Thyroid gland (tissue), 4 donors: ENCODE results near the gene RHBDL1. TPM values are rescaled to one million over a fixed set of nuclear protein-coding genes. Genes with fewer than 3 reads are reported as not detected.

Source experiments
- DNase-seq, 2 donors: peaks; one replicate each; pipeline ENCODE4 v3.0.0-alpha.2; 2019
- H3K27ac ChIP-seq, 3 donors: fragments of 200-600 bp; sonication (generic); 1 replicate in 2 of 3; 2 replicates in 1 of 3; pipeline ENCODE4 v1.5.1; 2016 to 2019; ENCODE audit warnings: mild to moderate bottlenecking in 1 of 3, moderate library complexity in 1 of 3
- H3K27me3 ChIP-seq: fragments of 200-600 bp; sonication (generic); one replicate; pipeline ENCODE4 v1.5.1; 2019
- H3K36me3 ChIP-seq, 2 donors: fragments of 200-600 bp; sonication (generic); one replicate each; pipeline ENCODE4 v1.5.1; 2016 to 2019
- H3K4me1 ChIP-seq, 2 donors: fragments of 200-600 bp; sonication (generic); one replicate each; pipeline ENCODE4 v1.5.1; 2017 to 2019
- H3K4me3 ChIP-seq, 3 donors: fragments of 200-600 bp; sonication (generic); replicated peaks in 1 of 3; 1 replicate in 2 of 3; 2 replicates in 1 of 3; pipeline ENCODE4 v1.5.1; 2016; ENCODE audit warnings: mild to moderate bottlenecking in 1 of 3
- H3K9me3 ChIP-seq: fragments of 200-600 bp; sonication (generic); one replicate; pipeline ENCODE4 v1.5.1; 2017
- POLR2A ChIP-seq, 2 donors: fragments of 450-650 bp; IDR thresholded peaks; one replicate each; pipeline ENCODE4 v1.6.1; 2017; ENCODE audit warnings: antibody characterized with exemption in 2 of 2, mild to moderate bottlenecking in 2 of 2, moderate library complexity in 1 of 2
- WGBS, 2 donors: methylation state at CpG; one replicate each; pipeline ENCODE4 v1.1.5; 2017; 5-methylcytosine and 5-hydroxymethylcytosine counted together
- intact Hi-C: fragments of 100-400 bp; cut with DNase I; formaldehyde crosslinking; loops from one replicate; pipeline ENCODE4 v1.15.1; 2023
- total RNA-seq, 4 donors: library from RNA; depleted of rRNA; stranded (reverse); fragments of >200 nt; gene quantifications; one replicate each; pipeline ENCODE4 v1.2.3, GENCODE V29; 2016
- TF ChIP-seq, protein P1 (sequence below), 6 experiments: fragments of 200-600 bp in 3 of 6; fragments of 450-650 bp in 3 of 6; sonication (generic) in 3 of 6; IDR thresholded peaks; one replicate each; pipeline ENCODE4 v1.5.1; 2016 to 2019; ENCODE audit warnings: antibody characterized with exemption in 6 of 6, mild to moderate bottlenecking in 2 of 6, inconsistent platforms in 1 of 6, moderate library complexity in 1 of 6

RHBDL1 gene
- total RNA-seq, 4 donors from 2014 or later = 0.27 to 0.63 (median 0.56) TPM; not detected in 1

DNA sequence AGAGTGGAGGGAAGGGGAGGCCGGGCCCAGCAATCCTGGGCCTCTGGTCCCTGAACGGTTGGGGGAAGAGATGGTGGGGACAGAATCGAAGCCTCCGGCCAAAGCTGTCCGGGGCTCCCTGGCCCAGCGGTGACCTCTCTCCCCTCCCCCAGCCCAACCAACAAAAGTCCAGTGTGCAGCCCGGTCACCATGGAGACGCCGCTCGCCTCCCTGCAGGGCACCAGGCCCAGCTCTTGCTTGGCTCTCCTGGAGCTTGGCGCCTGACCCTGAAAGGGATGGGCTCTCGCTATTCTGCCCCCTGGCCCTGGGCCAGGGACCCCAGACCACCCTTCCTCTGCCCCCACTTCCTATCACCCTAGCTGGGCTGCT is 40.7 kb downstream of the RHBDL1 start:
- TF ChIP-seq POLR2A (IDR thresholded peaks at IDR 0.05) = no peak
- TF ChIP-seq, protein P1, sequence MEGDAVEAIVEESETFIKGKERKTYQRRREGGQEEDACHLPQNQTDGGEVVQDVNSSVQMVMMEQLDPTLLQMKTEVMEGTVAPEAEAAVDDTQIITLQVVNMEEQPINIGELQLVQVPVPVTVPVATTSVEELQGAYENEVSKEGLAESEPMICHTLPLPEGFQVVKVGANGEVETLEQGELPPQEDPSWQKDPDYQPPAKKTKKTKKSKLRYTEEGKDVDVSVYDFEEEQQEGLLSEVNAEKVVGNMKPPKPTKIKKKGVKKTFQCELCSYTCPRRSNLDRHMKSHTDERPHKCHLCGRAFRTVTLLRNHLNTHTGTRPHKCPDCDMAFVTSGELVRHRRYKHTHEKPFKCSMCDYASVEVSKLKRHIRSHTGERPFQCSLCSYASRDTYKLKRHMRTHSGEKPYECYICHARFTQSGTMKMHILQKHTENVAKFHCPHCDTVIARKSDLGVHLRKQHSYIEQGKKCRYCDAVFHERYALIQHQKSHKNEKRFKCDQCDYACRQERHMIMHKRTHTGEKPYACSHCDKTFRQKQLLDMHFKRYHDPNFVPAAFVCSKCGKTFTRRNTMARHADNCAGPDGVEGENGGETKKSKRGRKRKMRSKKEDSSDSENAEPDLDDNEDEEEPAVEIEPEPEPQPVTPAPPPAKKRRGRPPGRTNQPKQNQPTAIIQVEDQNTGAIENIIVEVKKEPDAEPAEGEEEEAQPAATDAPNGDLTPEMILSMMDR (IDR thresholded peaks at IDR 0.05) = no peak
- H3K36me3 ChIP-seq = no peaks in the 10 kb centered on the region
- H3K9me3 ChIP-seq = no peaks in the 10 kb centered on the region
- no peaks in the 10 kb centered on the region for H3K27me3 ChIP-seq
- peak; percentile 71 to 81 for DNase-seq
- H3K4me1 ChIP-seq = peaks cover 23 to 46% of the 10 kb centered on the region in 2 donors
- H3K27ac ChIP-seq = no peak overlapping the region
- peak overlapping the region in 1 of 3 donors; percentile 57 for H3K4me3 ChIP-seq
- intact Hi-C loops = loop anchor here (10.0 kb wide), 1 partner anchor 339 kb away; no protein-coding TSS in a partner anchor
- 13% methylated on average over 11 of the region's 12 CpGs; no CpG with 5 or more reads in 1 of the 2 donors for WGBS, 2 donors

DNA sequence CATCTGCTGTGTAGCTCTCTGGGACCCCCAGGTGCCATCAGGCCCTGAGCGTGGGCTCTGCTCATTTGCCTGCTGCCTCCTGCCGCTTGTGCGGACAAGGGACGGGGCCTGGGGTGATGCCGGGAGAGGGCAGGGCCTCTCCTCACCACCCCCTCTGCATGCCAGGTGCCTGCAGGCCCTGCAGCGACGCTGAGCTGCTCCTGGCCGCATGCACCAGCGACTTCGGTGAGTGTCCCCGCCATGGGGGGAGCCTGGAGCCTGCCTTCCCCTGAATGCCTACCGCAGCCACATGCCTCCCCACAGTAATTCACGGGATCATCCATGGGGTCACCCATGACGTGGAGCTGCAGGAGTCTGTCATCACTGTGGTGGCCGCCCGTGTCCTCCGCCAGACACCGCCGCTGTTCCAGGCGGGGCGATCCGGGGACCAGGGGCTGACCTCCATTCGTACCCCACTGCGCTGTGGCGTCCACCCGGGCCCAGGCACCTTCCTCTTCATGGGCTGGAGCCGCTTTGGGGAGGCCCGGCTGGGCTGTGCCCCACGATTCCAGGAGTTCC is 41.4 kb downstream of the RHBDL1 start:
- TF ChIP-seq, protein P1 (IDR thresholded peaks at IDR 0.05) = no peak
- TF ChIP-seq POLR2A (IDR thresholded peaks at IDR 0.05) = no peak
- peaks cover 28 to 51% of the 10 kb centered on the region in 2 donors for H3K4me1 ChIP-seq
- H3K36me3 ChIP-seq = no peaks in the 10 kb centered on the region
- 89 to 93% methylated on average over 17 to 22 of the region's 29 CpGs for WGBS, 2 donors
- no peaks in the 10 kb centered on the region for H3K27me3 ChIP-seq
- no peaks in the 10 kb centered on the region for H3K9me3 ChIP-seq
- intact Hi-C loops = loop anchor here (10.0 kb wide), 1 partner anchor 338 kb away; no protein-coding TSS in a partner anchor
- no peak overlapping the region for H3K4me3 ChIP-seq
- H3K27ac ChIP-seq = no peak overlapping the region
- DNase-seq = no peak

DNA sequence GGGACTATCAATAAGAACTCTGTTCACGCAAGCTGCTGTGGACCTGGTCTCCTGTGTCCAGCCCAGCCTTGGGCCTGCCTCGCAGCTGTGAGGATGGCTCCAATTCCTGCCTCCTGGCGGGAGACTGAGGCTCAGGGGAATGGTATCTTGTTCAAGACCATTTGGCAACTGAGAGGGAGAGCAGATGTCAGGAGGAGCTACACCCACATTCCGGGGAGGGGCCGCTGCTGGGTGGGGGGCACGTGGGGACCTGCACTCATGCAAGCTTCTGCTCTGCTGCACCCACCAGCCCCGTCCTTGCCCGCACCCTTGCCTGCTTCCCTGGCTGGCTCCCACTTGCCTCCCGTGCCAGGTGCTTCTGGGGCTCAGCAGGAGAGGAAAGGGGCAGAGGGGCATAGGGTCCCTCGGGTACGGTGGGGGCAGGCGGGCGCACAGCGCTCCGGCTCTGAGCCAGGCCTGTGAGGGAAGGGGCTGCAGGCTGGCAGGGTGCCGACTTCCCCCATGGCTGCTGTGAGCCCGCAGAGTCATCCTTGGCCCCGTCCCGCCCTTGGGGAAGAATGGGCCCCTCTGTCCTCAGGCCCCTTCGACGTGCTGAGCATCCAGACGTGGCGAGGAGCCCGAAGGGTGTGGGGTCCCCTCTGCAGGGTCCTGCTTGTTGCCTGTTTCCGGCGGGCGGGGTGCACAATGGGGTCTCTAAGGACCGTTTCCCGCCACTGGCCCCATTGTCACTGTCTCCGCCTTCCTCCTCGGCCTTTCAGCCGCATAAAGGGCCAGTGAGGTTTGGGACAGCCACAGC is 42.2 kb downstream of the RHBDL1 start:
- Histone ChIP-seq H3K27me3 (no peaks in the 10 kb centered on the region), H3K27ac (no peak overlapping the region), H3K4me3 (no peak overlapping the region), H3K4me1 (peaks cover 29 to 54% of the 10 kb centered on the region in 2 donors), H3K9me3 (no peaks in the 10 kb centered on the region), H3K36me3 (no peaks in the 10 kb centered on the region)
- intact Hi-C loops = loop anchor here (10.0 kb wide), 1 partner anchor 337 kb away; no protein-coding TSS in a partner anchor
- TF ChIP-seq, protein P1 (IDR thresholded peaks at IDR 0.05) = no peak
- no peak for TF ChIP-seq POLR2A (IDR thresholded peaks at IDR 0.05)
- 77% methylated on average over 27 to 28 of the region's 32 CpGs for WGBS, 2 donors
- DNase-seq = no peak

DNA sequence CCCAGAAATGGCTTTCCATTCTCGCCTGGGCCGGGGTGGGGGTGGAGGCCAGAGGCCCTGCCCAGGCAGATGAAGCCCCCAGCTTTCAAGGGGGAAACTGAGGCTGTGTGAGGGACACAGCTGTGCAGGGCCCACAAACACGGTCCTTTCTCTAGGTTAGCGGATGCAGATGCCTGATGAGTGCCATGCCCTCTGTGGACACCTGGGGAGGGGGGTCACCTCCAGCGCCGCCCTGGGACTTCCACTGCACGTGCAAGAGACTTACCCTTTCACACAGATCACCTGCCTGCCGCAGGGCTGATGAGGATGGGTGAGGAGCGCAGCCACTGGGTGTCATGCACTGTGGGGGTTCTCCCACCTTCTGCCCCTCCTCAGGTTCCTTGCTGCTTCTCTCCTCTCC is 42.9 kb downstream of the RHBDL1 start:
- H3K9me3 ChIP-seq = no peaks in the 10 kb centered on the region
- no peak overlapping the region for H3K4me3 ChIP-seq
- WGBS, 2 donors = 89 to 100% methylated on average over 1 to 8 of the region's 9 CpGs
- no peaks in the 10 kb centered on the region for H3K27me3 ChIP-seq
- TF ChIP-seq, protein P1 (IDR thresholded peaks at IDR 0.05) = no peak
- no peak for TF ChIP-seq POLR2A (IDR thresholded peaks at IDR 0.05)
- no peak for DNase-seq
- intact Hi-C loops = loop anchor here (10.0 kb wide), 1 partner anchor 336 kb away; no protein-coding TSS in a partner anchor
- H3K27ac ChIP-seq = no peak overlapping the region
- no peaks in the 10 kb centered on the region for H3K36me3 ChIP-seq
- H3K4me1 ChIP-seq = peaks cover 29 to 54% of the 10 kb centered on the region in 2 donors

DNA sequence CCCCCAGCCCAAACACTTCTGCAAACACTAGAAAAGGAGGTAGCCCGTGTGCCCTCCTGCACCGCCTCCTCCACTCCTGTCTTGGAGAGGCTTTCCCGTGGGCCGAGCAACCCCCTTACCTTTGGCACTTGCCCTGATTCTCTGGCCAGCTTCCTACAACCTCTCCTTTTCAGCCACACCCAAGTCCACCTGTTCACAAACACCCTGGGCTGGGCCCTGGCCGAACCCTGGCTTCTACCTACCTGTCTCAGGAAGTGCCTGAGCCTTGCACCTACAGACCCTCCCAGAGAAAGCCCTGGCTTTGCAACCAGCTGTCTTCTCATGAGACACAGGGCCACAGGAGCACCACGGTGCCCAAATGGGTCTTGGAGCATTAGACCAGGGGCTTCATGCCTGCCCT is 43.5 kb downstream of the RHBDL1 start:
- H3K9me3 ChIP-seq = no peaks in the 10 kb centered on the region
- H3K36me3 ChIP-seq = no peaks in the 10 kb centered on the region
- H3K4me3 ChIP-seq = no peak overlapping the region
- H3K4me1 ChIP-seq = peaks cover 29 to 54% of the 10 kb centered on the region in 2 donors
- intact Hi-C loops = loop anchor here (10.0 kb wide), 1 partner anchor 336 kb away; no protein-coding TSS in a partner anchor
- TF ChIP-seq, protein P1 (IDR thresholded peaks at IDR 0.05) = no peak
- TF ChIP-seq POLR2A (IDR thresholded peaks at IDR 0.05) = no peak
- 51 to 59% methylated on average over 6 of the region's 6 CpGs for WGBS, 2 donors
- no peaks in the 10 kb centered on the region for H3K27me3 ChIP-seq
- DNase-seq = no peak
- no peak overlapping the region for H3K27ac ChIP-seq
